Kidney epithelial cell (primary cell): ENCODE measurements around the gene PA2G4. TPM values are rescaled to one million over a fixed set of nuclear protein-coding genes. Genes with fewer than 3 reads are reported as not detected.
A peak's percentile ranks its signal among the peaks of the same experiment; 100 is the strongest.

Experiments used
- DNase-seq: peaks from one replicate; pipeline ENCODE4 v3.0.0-alpha.2; 2010; ENCODE audit warnings: low read depth
- H3K27me3 ChIP-seq: 2 replicates; pipeline ENCODE4 v1.6.0; 2011; ENCODE audit warnings: low read length; ENCODE audit not compliant: control insufficient read depth, insufficient read depth
- H3K36me3 ChIP-seq: 2 replicates; pipeline ENCODE4 v1.5.1; 2011; ENCODE audit warnings: low read length; ENCODE audit not compliant: control insufficient read depth, insufficient read depth
- H3K4me3 ChIP-seq: 2 replicates; pipeline ENCODE4 v1.5.1; 2011; ENCODE audit warnings: low read depth, mild to moderate bottlenecking, control low read depth, low read length
- total RNA-seq: library from RNA; depleted of rRNA; stranded (reverse); fragments of >200 nt; gene quantifications from 2 replicates; pipeline ENCODE4 v1.2.3, GENCODE V29; 2015
- TF ChIP-seq, protein P1 (sequence below): IDR thresholded peaks from 2 replicates; pipeline ENCODE4 v1.5.1; 2011; ENCODE audit warnings: mild to moderate bottlenecking, moderate library complexity, low read length, control low read depth, inconsistent platforms; ENCODE audit not compliant: insufficient read depth, poor library complexity, severe bottlenecking

PA2G4 gene
- total RNA-seq, 1 donor from 2014 or later = 179 TPM

DNA sequence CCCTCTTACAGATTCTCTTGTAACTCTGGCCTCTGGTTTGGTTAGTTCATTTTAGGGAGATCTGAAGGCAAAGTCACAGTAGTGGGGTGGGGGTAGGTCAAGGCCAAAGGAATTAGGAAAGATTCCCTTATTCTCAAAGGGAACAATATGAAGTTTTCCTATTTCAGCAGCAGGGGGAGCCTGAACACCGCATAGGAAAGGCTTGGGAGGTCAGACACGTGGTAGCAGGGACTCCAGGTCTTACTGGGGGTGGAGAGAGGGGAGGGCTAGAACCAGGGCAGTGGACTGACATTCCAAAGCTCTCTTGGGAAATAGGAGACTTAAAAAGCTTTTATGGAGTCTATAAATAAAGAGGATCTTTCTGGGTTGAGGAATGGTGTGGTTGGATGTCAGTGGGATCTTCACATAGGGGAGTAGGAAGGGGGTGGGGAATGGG, 15.0 kb downstream of the PA2G4 start:
- no peaks in the 10 kb centered on the region for H3K27me3 ChIP-seq
- DNase-seq = peak; percentile 79
- TF ChIP-seq, protein P1, sequence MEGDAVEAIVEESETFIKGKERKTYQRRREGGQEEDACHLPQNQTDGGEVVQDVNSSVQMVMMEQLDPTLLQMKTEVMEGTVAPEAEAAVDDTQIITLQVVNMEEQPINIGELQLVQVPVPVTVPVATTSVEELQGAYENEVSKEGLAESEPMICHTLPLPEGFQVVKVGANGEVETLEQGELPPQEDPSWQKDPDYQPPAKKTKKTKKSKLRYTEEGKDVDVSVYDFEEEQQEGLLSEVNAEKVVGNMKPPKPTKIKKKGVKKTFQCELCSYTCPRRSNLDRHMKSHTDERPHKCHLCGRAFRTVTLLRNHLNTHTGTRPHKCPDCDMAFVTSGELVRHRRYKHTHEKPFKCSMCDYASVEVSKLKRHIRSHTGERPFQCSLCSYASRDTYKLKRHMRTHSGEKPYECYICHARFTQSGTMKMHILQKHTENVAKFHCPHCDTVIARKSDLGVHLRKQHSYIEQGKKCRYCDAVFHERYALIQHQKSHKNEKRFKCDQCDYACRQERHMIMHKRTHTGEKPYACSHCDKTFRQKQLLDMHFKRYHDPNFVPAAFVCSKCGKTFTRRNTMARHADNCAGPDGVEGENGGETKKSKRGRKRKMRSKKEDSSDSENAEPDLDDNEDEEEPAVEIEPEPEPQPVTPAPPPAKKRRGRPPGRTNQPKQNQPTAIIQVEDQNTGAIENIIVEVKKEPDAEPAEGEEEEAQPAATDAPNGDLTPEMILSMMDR = peak; percentile 82
- H3K4me3 ChIP-seq = no peak overlapping the region
- peaks cover 2% of the 10 kb centered on the region for H3K36me3 ChIP-seq

DNA sequence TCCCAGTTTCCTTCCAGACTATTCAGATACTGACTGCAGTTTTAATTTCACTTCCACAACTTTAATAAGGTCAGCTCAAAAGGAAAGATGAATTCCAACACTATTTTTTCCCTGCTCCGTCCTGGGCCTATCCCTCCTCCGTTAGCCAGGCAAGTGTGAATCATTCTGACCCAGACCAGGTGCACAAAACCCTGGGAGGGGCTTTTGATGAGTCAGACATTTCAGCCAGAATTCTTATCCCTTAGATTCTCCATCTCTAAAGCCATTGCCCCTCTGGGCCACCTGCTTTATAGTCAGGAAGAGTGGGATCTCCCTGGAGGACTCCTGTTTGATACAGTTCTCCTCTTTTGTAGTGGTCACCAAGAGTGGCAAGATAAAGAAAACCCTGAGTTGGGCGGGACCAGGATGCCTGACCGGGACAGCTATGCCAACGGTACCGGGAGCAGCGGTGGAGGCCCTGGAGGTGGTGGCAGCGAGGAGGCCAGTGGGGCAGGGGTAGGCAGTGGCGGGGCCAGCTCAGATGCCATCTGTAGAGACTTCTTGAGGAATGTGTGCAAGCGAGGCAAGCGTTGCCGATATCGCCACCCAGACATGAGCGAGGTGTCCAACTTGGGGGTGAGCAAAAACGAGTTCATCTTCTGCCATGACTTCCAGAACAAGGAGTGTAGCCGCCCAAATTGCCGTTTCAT, 15.9 kb downstream of the PA2G4 start:
- no peak overlapping the region for H3K4me3 ChIP-seq
- peaks cover 2% of the 10 kb centered on the region for H3K36me3 ChIP-seq
- TF ChIP-seq, protein P1 = no peak
- no peak for DNase-seq
- H3K27me3 ChIP-seq = no peaks in the 10 kb centered on the region

DNA sequence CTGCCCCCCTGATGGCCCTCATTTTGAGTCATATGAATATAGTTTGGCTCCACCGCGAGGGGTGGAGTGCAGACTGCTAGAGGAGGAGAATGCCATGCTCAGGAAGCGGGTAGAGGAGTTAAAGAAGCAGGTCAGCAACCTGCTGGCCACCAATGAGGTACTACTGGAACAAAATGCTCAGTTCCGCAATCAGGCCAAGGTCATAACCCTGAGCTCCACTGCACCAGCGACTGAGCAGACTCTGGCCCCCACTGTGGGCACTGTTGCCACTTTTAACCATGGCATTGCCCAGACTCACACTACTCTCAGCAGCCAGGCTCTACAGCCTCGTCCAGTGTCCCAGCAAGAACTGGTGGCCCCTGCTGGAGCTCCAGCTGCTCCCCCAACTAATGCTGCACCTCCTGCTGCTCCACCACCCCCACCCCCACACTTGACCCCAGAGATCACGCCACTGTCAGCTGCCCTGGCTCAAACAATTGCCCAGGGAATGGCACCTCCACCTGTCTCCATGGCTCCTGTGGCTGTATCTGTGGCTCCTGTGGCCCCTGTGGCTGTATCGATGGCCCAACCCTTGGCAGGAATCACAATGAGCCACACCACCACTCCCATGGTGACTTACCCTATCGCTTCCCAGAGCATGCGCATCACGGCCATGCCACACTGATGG, 17.0 kb downstream of the PA2G4 start:
- no peaks in the 10 kb centered on the region for H3K27me3 ChIP-seq
- no peak for DNase-seq
- TF ChIP-seq, protein P1 = no peak
- H3K36me3 ChIP-seq = peaks cover 2% of the 10 kb centered on the region
- no peak overlapping the region for H3K4me3 ChIP-seq

DNA sequence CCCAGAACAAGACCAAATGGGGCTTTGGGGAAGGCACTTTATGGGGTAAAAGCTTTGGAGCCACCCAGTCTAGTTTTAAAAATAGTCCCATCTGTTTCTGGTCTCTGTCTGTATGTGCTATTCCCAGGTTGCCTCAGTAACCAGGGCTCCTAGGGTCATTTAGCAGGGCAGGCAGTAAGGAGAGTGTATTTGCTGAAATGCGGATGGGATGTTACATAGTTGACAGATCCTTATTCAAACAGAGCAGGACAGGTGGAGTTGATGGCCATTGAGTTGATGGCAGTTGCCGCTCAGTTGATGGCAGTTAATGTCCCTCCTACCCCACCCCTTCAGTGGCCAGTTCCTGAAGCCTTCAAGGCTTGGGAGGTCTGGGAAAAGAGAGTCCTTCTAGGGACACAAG, 18.3 kb downstream of the PA2G4 start:
- TF ChIP-seq, protein P1 = no peak
- DNase-seq = no peak
- H3K36me3 ChIP-seq = peaks cover 2% of the 10 kb centered on the region
- H3K4me3 ChIP-seq = no peak overlapping the region
- no peaks in the 10 kb centered on the region for H3K27me3 ChIP-seq

DNA sequence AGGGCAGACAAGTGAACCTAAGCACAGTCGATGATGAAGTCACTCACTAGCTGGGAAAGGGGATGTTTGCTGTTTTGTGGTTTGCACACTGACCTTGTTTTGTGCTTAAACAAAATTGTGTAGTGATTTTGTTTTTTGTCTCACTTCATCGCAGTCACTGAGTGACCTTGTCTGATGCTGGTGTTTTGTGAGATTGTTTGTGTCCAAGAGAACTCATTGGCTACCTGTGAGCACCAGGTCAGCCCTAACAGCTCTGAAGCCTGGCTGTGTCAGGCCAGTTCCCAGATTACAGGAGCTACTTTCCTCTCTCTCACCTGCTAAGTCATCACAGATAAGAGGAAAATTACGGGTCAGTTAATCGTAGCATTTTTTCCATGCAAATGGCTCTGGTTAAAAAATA, 19.8 kb downstream of the PA2G4 start:
- H3K36me3 ChIP-seq = peaks cover 2% of the 10 kb centered on the region
- TF ChIP-seq, protein P1 = no peak
- DNase-seq = no peak
- H3K4me3 ChIP-seq = no peak overlapping the region
- H3K27me3 ChIP-seq = no peaks in the 10 kb centered on the region
